ENCODE data around the gene PCK1.

DNA sequence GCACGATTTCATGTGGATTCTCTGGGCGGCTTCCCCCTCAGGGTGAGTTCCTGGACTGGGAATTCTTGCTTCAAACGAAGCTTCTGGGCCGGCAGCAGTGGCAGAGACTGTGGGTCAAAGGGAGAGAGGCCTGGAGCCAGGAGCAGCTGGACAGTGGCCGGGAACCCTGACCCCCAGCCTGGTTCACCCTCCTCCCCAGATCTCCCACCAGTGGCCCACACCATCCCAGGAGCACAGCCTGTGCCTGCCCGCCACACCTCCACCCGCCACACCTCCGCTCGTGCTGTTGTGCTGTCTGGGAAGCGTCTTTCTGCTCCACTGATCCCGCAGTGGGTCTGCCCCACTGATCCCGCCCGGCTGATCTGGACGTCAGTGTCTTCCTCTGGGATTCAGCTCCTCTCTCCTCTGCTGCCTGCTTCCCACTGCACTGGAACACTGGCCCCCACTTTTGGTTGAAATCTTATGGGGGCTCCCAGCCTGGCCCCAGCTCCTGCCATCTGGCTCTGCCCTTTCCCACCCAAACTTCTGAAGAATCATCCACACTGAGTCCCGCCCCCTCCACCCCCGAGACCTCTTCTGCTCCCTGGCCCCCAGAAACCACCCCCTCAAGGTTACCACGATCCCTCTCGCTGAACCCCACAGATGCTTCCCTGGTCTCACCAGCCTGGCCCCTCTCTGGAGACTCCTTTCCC, 49.5 kb downstream of the PCK1 start:
- TF ChIP-seq, protein P1, sequence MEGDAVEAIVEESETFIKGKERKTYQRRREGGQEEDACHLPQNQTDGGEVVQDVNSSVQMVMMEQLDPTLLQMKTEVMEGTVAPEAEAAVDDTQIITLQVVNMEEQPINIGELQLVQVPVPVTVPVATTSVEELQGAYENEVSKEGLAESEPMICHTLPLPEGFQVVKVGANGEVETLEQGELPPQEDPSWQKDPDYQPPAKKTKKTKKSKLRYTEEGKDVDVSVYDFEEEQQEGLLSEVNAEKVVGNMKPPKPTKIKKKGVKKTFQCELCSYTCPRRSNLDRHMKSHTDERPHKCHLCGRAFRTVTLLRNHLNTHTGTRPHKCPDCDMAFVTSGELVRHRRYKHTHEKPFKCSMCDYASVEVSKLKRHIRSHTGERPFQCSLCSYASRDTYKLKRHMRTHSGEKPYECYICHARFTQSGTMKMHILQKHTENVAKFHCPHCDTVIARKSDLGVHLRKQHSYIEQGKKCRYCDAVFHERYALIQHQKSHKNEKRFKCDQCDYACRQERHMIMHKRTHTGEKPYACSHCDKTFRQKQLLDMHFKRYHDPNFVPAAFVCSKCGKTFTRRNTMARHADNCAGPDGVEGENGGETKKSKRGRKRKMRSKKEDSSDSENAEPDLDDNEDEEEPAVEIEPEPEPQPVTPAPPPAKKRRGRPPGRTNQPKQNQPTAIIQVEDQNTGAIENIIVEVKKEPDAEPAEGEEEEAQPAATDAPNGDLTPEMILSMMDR (IDR thresholded peaks at IDR 0.05; ENCODE audit: low read depth, low read length), result no peak
- TF ChIP-seq EZH2phosphoT487 (IDR thresholded peaks at IDR 0.05; ENCODE audit: low read depth), result no peak

Data from OCI-LY3 (cell line).